Psoas muscle (tissue), 8 donors: ENCODE results near the gene MNAT1. TPM values are rescaled to one million over a fixed set of nuclear protein-coding genes. Genes with fewer than 3 reads are reported as not detected.

Experiments used
- ATAC-seq, 4 donors: fragments of 200-7000 bp; cut with Tn5 transposase; one replicate each; pipeline ENCODE4 v1.9.1; 2020; ENCODE audit warnings: moderate library complexity in 3 of 4, mild to moderate bottlenecking in 2 of 4
- DNase-seq, 2 donors: peaks; one replicate each; pipeline ENCODE4 v3.0.0-alpha.2; 2020
- H3K27ac ChIP-seq: fragments of 200-600 bp; one replicate; pipeline ENCODE4 v1.8.0; 2022
- H3K27me3 ChIP-seq, 3 donors: fragments of 200-600 bp in 1 of 3; one replicate each; pipeline versions ENCODE4 v1.6.1 to v1.8.0; 2013 to 2022; ENCODE audit warnings: low read length in 2 of 3, mild to moderate bottlenecking in 2 of 3, moderate library complexity in 1 of 3; ENCODE audit not compliant: insufficient read depth in 3 of 3
- H3K36me3 ChIP-seq, 2 donors: fragments of 200-600 bp in 1 of 2; one replicate each; pipeline versions ENCODE4 v1.6.1 to v1.8.0; 2013 to 2022; ENCODE audit warnings: low read depth in 1 of 2, mild to moderate bottlenecking in 1 of 2, moderate library complexity in 1 of 2; ENCODE audit not compliant: insufficient read depth in 1 of 2
- H3K4me1 ChIP-seq: fragments of 200-600 bp; one replicate; pipeline ENCODE4 v1.8.0; 2022
- H3K4me3 ChIP-seq: fragments of 200-600 bp; one replicate; pipeline ENCODE4 v1.8.0; 2022; ENCODE audit warnings: mild to moderate bottlenecking
- H3K9me3 ChIP-seq: fragments of 200-600 bp; one replicate; pipeline ENCODE4 v1.8.0; 2022
- WGBS, 3 donors: extraction: QIAGEN DNeasy Blood & Tissue Kit; methylation state at CpG; one replicate each; pipeline versions ENCODE4 v1.1.6 to v1.1.7; 2013; 5-methylcytosine and 5-hydroxymethylcytosine counted together
- intact Hi-C, 2 donors: fragments of 100-400 bp; cut with DNase I; formaldehyde crosslinking; loops; one replicate each; pipeline versions ENCODE4 v1.11.0 to v1.14.2; 2022
- polyA plus RNA-seq, 3 donors: library from polyadenylated mRNA; stranded (reverse); fragments of 200-250 nt; gene quantifications; one replicate each; pipeline ENCODE4 v1.2.3, GENCODE V29; 2013
- total RNA-seq, 4 donors: library from RNA; stranded (reverse); fragmentation: NEBNext Ultra II Directional in 2 of 4; extraction: Animal tissue kit (Norgen Biotek cat#: 25700) in 2 of 4; gene quantifications; one replicate each; pipeline versions ENCODE4 v1.2.1 to v1.2.4, GENCODE V29; 2021 to 2023
- TF ChIP-seq, protein P1 (sequence below): fragments of 200-600 bp; IDR thresholded peaks from one replicate; pipeline ENCODE4 v1.8.0; 2022; ENCODE audit warnings: antibody characterized with exemption
- donor health status: healthy with polysubstance abuse.
- donor health status: DM: no; HTN: no; CAD: no; lungs with moderate emphysema.
- donor health status: Bipolar disorder and iron deficiency.
- donor health status: healthy.
- donor health status: DM: yes; HTN: yes; CAD: no.
- donor health status: DM: no; HTN: no; CAD: no.
- donor health status: DM: no; HTN: no; CAD: no.
- donor health status: DM: yes; HTN: yes; CAD: no.

MNAT1 gene
- total and polyA plus RNA-seq, 7 donors: 24.0 to 74.3 (median 59.3) TPM

- peak overlapping the region; percentile 78 for H3K27ac ChIP-seq
- intact Hi-C loops: no loop called here
- no peaks in the 10 kb centered on the region for H3K36me3 ChIP-seq
- H3K4me3 ChIP-seq: no peak overlapping the region
- H3K9me3 ChIP-seq: no peaks in the 10 kb centered on the region
- 36 to 38% (median 38%) methylated on average over 1 of the region's 1 CpG for WGBS, 3 donors
- TF ChIP-seq, protein P1, sequence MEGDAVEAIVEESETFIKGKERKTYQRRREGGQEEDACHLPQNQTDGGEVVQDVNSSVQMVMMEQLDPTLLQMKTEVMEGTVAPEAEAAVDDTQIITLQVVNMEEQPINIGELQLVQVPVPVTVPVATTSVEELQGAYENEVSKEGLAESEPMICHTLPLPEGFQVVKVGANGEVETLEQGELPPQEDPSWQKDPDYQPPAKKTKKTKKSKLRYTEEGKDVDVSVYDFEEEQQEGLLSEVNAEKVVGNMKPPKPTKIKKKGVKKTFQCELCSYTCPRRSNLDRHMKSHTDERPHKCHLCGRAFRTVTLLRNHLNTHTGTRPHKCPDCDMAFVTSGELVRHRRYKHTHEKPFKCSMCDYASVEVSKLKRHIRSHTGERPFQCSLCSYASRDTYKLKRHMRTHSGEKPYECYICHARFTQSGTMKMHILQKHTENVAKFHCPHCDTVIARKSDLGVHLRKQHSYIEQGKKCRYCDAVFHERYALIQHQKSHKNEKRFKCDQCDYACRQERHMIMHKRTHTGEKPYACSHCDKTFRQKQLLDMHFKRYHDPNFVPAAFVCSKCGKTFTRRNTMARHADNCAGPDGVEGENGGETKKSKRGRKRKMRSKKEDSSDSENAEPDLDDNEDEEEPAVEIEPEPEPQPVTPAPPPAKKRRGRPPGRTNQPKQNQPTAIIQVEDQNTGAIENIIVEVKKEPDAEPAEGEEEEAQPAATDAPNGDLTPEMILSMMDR: no peak
- H3K27me3 ChIP-seq: no peaks in the 10 kb centered on the region
- ATAC-seq (peak; percentile 98 to 99 (median 99)), DNase-seq (peak; percentile 31 to 68)
- peaks cover 24% of the 10 kb centered on the region for H3K4me1 ChIP-seq
Observed at GRCh38 chr14:60931218-60931617, 196.7 kb downstream of the MNAT1 start.

DNA sequence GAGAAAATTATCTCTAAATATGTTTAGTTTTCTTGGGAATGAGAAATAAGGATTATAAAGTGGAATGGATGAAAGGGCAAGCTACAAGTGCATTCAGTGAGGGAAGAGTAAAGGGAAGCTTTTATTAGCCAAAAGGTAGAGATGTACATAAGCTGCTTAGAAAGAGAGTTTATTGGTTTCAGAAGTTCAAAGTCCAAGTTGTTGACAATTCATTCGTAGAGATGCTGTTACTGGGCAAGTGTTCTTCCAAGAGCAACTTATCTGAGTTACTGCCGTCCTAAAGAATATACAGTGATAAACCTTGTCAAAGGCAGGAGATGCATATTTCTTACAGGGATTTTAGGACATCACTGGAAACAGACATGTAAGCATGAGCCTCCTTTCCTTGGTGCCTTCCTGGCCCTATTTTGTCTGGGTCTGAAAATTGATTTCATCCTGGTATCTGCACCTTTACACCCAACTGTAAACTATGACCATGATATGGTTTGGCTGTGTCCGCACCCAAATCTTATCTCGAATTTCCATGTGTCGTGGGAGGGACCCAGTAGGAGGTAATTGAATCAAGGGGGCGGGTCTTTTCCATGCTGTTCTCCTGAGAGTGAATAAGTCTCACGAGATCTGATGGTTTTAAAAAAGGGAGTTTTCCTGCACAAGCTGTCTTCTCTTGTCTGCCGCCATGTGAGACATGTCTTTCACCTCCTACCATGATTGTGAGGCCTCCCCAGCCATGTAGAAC is 199.5 kb downstream of the MNAT1 start:
- peaks cover 22% of the 10 kb centered on the region for H3K4me1 ChIP-seq
- ATAC-seq: no peak
- H3K4me3 ChIP-seq: no peak overlapping the region
- no peaks in the 10 kb centered on the region for H3K27me3 ChIP-seq
- no peaks in the 10 kb centered on the region for H3K9me3 ChIP-seq
- H3K27ac ChIP-seq: no peak overlapping the region
- intact Hi-C loops: no loop called here
- no peaks in the 10 kb centered on the region for H3K36me3 ChIP-seq
- TF ChIP-seq, protein P1: no peak
- 87 to 91% (median 88%) methylated on average over 8 of the region's 8 CpGs for WGBS, 3 donors
- DNase-seq: no peak

GRCh38 chr14:60935319-60935718 is 200.8 kb downstream of the MNAT1 start:
- DNase-seq (no peak), ATAC-seq (no peak)
- Histone ChIP-seq H3K27me3 (no peaks in the 10 kb centered on the region), H3K36me3 (no peaks in the 10 kb centered on the region), H3K4me3 (no peak overlapping the region), H3K27ac (no peak overlapping the region), H3K9me3 (no peaks in the 10 kb centered on the region), H3K4me1 (peaks cover 14% of the 10 kb centered on the region)
- TF ChIP-seq, protein P1: no peak
- intact Hi-C loops: no loop called here

DNA sequence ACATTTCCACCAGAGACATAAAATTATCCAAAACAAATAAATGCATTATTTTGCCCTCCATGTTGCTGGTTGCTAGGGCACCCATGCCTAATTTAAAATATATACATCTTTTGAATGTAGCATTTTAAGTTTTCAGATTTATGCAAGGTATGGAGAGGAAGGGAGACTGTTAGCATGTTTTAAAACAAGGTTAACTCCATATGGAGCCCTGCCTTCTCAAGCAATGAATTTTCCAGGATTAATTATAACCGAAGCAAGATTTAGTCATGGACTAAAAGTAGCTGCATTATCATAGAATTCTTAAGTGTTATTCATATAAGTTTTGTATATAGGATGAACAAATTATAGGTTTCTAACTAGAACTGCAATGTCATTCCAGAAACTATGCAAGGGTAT is 209.1 kb downstream of the MNAT1 start:
- H3K27ac ChIP-seq: peak overlapping the region; percentile 77
- peak in 2 of 4 donors; percentile 27 to 40 for ATAC-seq
- intact Hi-C loops: no loop called here
- H3K9me3 ChIP-seq: no peaks in the 10 kb centered on the region
- no peaks in the 10 kb centered on the region for H3K27me3 ChIP-seq
- TF ChIP-seq, protein P1: no peak
- H3K4me3 ChIP-seq: no peak overlapping the region
- DNase-seq: no peak
- no peaks in the 10 kb centered on the region for H3K36me3 ChIP-seq
- H3K4me1 ChIP-seq: peaks cover 44% of the 10 kb centered on the region
- WGBS, 3 donors: 28 to 56% (median 36%) methylated on average over 1 of the region's 1 CpG

- Histone ChIP-seq H3K4me3 (no peak overlapping the region), H3K27ac (peak overlapping the region; percentile 77), H3K9me3 (no peaks in the 10 kb centered on the region), H3K4me1 (peaks cover 49% of the 10 kb centered on the region), H3K27me3 (no peaks in the 10 kb centered on the region), H3K36me3 (no peaks in the 10 kb centered on the region)
- intact Hi-C loops: no loop called here
- TF ChIP-seq, protein P1: no peak
- 16 to 25% (median 21%) methylated on average over 4 of the region's 4 CpGs for WGBS, 3 donors
- DNase-seq: no peak
- ATAC-seq: peak; percentile 63 to 78 (median 69)
Observed at GRCh38 chr14:60944204-60944603, 209.6 kb downstream of the MNAT1 start.
